Measurements from ENCODE around the gene PKM. TPM values are rescaled to one million over a fixed set of nuclear protein-coding genes. Genes with fewer than 3 reads are reported as not detected.

Gene PKM
- total and polyA plus RNA-seq, 9 of the 15 experiments (the other 6 are each of a cell fraction or from before 2014, with no cell fraction given) = 140 to 825 (median 383) TPM

- TF ChIP-seq RREB1 (CRISPR knock-in tag; IDR thresholded peaks at IDR 0.05) (no peak), SMARCE1 (IDR thresholded peaks at IDR 0.05) (peak; percentile 69), POLR2H (tag; IDR thresholded peaks at IDR 0.05; ENCODE audit: low read depth) (no peak), PHF21A (IDR thresholded peaks at IDR 0.05; ENCODE audit: borderline replicate concordance, low read depth) (peak; percentile 15; the same call in 1 of the 2 replicates), TFAM (CRISPR knock-in tag; conservative IDR thresholded peaks at IDR 0.05) (no peak), SRF (CRISPR knock-in tag; IDR thresholded peaks at IDR 0.05) (no peak), ZNF324 (CRISPR knock-in tag; IDR thresholded peaks at IDR 0.05) (no peak), ZNF561 (CRISPR knock-in tag; conservative IDR thresholded peaks at IDR 0.05) (no peak), ZNF133 (CRISPR knock-in tag; IDR thresholded peaks at IDR 0.05) (no peak), RBM34 (IDR thresholded peaks at IDR 0.05; ENCODE audit: borderline replicate concordance, insufficient read depth, low read length) (no peak), TAF1 (IDR thresholded peaks at IDR 0.05; ENCODE audit: control insufficient read depth, extremely low read depth, insufficient read depth, low read length, severe bottlenecking) (peak; percentile 19), ZNF232 (CRISPR knock-in tag; IDR thresholded peaks at IDR 0.05) (no peak), CSDE1 (IDR thresholded peaks at IDR 0.05) (no peak), ZNF586 (CRISPR knock-in tag; conservative IDR thresholded peaks at IDR 0.05) (no peak), CUX1 (CRISPR knock-in tag; IDR thresholded peaks at IDR 0.05) (no peak), ZNF75A (CRISPR knock-in tag; IDR thresholded peaks at IDR 0.05) (no peak)
Measured at GRCh38 chr15:72231833-72232478, 966 bp upstream of the PKM start (continued).
